ENCODE results near the gene OR51B2.

DNA sequence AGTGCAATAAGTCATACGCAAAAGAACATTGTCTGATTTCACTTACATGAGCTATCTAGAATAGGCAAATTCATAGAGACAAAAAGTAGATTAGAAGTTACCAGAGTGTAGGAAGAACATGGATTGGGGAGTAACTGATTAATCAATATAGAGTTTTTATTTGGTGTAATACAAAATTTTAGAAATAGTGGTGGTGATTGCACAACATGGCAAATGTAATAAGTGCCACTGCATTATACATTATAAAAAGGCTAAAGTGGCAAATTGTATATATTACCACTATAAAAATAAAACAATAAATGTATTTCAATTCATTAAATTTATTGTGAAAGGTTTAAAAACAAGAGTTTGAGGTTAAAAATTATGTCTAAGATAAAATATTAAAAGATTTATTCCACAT, 13.7 kb downstream of the OR51B2 start:
- TF ChIP-seq POLR2A (IDR thresholded peaks at IDR 0.05), result no peak
- TF ChIP-seq, protein P1, sequence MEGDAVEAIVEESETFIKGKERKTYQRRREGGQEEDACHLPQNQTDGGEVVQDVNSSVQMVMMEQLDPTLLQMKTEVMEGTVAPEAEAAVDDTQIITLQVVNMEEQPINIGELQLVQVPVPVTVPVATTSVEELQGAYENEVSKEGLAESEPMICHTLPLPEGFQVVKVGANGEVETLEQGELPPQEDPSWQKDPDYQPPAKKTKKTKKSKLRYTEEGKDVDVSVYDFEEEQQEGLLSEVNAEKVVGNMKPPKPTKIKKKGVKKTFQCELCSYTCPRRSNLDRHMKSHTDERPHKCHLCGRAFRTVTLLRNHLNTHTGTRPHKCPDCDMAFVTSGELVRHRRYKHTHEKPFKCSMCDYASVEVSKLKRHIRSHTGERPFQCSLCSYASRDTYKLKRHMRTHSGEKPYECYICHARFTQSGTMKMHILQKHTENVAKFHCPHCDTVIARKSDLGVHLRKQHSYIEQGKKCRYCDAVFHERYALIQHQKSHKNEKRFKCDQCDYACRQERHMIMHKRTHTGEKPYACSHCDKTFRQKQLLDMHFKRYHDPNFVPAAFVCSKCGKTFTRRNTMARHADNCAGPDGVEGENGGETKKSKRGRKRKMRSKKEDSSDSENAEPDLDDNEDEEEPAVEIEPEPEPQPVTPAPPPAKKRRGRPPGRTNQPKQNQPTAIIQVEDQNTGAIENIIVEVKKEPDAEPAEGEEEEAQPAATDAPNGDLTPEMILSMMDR (IDR thresholded peaks at IDR 0.05), result no peak
- TF ChIP-seq EP300 (IDR thresholded peaks at IDR 0.05; ENCODE audit: low read depth), result no peak
